ENCODE data around the gene CPLX3.
A peak's percentile ranks its signal among the peaks of the same experiment; 100 is the strongest.

CPLX3 gene

GRCh38 chr15:74870436-74871215, 44.2 kb downstream of the CPLX3 start:
- no peak for DNase-seq (ENCODE audit: extremely low read depth, low read depth)
- no peak for TF ChIP-seq CTCF (IDR thresholded peaks at IDR 0.05; ENCODE audit: low read depth, low read length)

- no peak for DNase-seq (ENCODE audit: extremely low read depth, low read depth)
- TF ChIP-seq CTCF (IDR thresholded peaks at IDR 0.05; ENCODE audit: low read depth, low read length), result no peak
These were observed 46.2 kb downstream of the CPLX3 start for GRCh38 chr15:74872702-74873035.

GRCh38 chr15:74873036-74873755, 46.8 kb downstream of the CPLX3 start, which contains the start of gene SCAMP2:
Gene SCAMP2 (minus strand): TSS chr15:74873365. CDS start chr15:74873255, 110 bp downstream.
- peak; percentile 81 for DNase-seq (ENCODE audit: extremely low read depth, low read depth)

GRCh38 chr15:74873756-74874424, 47.5 kb downstream of the CPLX3 start:
- no peak for TF ChIP-seq CTCF (IDR thresholded peaks at IDR 0.05; ENCODE audit: low read depth, low read length)
- DNase-seq (ENCODE audit: extremely low read depth, low read depth), result no peak

More at GRCh38 chr15:74873036-74873755, 46.8 kb downstream of the CPLX3 start, which contains the start of gene SCAMP2:
- no peak for TF ChIP-seq CTCF (IDR thresholded peaks at IDR 0.05; ENCODE audit: low read depth, low read length)

GRCh38 chr15:74878273-74878672, 51.8 kb downstream of the CPLX3 start:
- no peak for TF ChIP-seq CTCF (IDR thresholded peaks at IDR 0.05; ENCODE audit: low read depth, low read length)
- DNase-seq (ENCODE audit: extremely low read depth, low read depth), result no peak
